H9 (cell line): ENCODE measurements around the gene CLIC1. TPM values are rescaled to one million over a fixed set of nuclear protein-coding genes. Genes with fewer than 3 reads are reported as not detected.

Source experiments
- DNase-seq: peaks from one replicate; pipeline ENCODE4 v3.0.0-alpha.2; 2017
- H2AFZ ChIP-seq: one replicate; pipeline ENCODE4 v1.6.1; 2013; ENCODE audit warnings: mild to moderate bottlenecking, low read length, control low read depth, moderate library complexity
- H2AK5ac ChIP-seq: 2 replicates; pipeline ENCODE4 v1.6.1; 2013; ENCODE audit warnings: low read length, control low read depth, mixed read lengths; ENCODE audit not compliant: insufficient read length
- H2BK120ac ChIP-seq: one replicate; pipeline ENCODE4 v1.6.1; 2013; ENCODE audit warnings: low read depth, mild to moderate bottlenecking, low read length, control low read depth, inconsistent platforms; ENCODE audit not compliant: poor library complexity, severe bottlenecking
- H2BK12ac ChIP-seq: 2 replicates; pipeline ENCODE4 v1.6.1; 2013; ENCODE audit warnings: low read length, control low read depth, mixed read lengths, low read depth; ENCODE audit not compliant: insufficient read length
- H2BK15ac ChIP-seq: 2 replicates; pipeline ENCODE4 v1.6.1; 2013; ENCODE audit warnings: low read depth, low read length, control low read depth
- H2BK20ac ChIP-seq: one replicate; pipeline ENCODE4 v1.6.1; 2013; ENCODE audit warnings: low read depth, mild to moderate bottlenecking, low read length, control low read depth, inconsistent platforms; ENCODE audit not compliant: poor library complexity, severe bottlenecking
- H2BK5ac ChIP-seq: 2 replicates; pipeline ENCODE4 v1.6.1; 2013; ENCODE audit warnings: low read length, control low read depth, mixed read lengths; ENCODE audit not compliant: insufficient read length
- H3K14ac ChIP-seq: 2 replicates; pipeline ENCODE4 v1.6.1; 2013; ENCODE audit warnings: low read length, control low read depth; ENCODE audit not compliant: insufficient read depth
- H3K18ac ChIP-seq: 2 replicates; pipeline ENCODE4 v1.6.1; 2013; ENCODE audit warnings: low read depth, mild to moderate bottlenecking, mixed read lengths, low read length, control low read depth; ENCODE audit not compliant: insufficient read length
- H3K23ac ChIP-seq: 2 replicates; pipeline ENCODE4 v1.6.1; 2013; ENCODE audit warnings: low read length, control low read depth, mixed read lengths, low read depth; ENCODE audit not compliant: insufficient read length
- H3K23me2 ChIP-seq: 2 replicates; pipeline ENCODE4 v1.6.1; 2013; ENCODE audit warnings: low read depth, mild to moderate bottlenecking, mixed read lengths, low read length, control low read depth; ENCODE audit not compliant: insufficient read length, poor library complexity, severe bottlenecking
- H3K27ac ChIP-seq: 2 replicates; pipeline ENCODE4 v1.5.1; 2013; ENCODE audit warnings: low read length, control low read depth, mixed read lengths, low read depth; ENCODE audit not compliant: insufficient read length
- H3K27me3 ChIP-seq: 2 replicates; pipeline ENCODE4 v1.6.1; 2013; ENCODE audit warnings: low read length, control low read depth, inconsistent platforms; ENCODE audit not compliant: insufficient read depth
- H3K4ac ChIP-seq: 2 replicates; pipeline ENCODE4 v1.6.1; 2013; ENCODE audit warnings: low read depth, mild to moderate bottlenecking, control low read depth, inconsistent platforms, low read length, moderate library complexity
- H3K4me1 ChIP-seq: 2 replicates; pipeline ENCODE4 v1.6.1; 2013; ENCODE audit warnings: low read length, control low read depth, inconsistent platforms; ENCODE audit not compliant: insufficient read depth
- H3K4me2 ChIP-seq: 2 replicates; pipeline ENCODE4 v1.6.1; 2013; ENCODE audit warnings: low read length, control low read depth, mixed read lengths; ENCODE audit not compliant: insufficient read length, insufficient read depth
- H3K56ac ChIP-seq: 2 replicates; pipeline ENCODE4 v1.6.1; 2013; ENCODE audit warnings: low read depth, mild to moderate bottlenecking, mixed read lengths, low read length, control low read depth; ENCODE audit not compliant: insufficient read length
- H3K79me1 ChIP-seq: 2 replicates; pipeline ENCODE4 v1.6.1; 2013; ENCODE audit warnings: low read depth, mild to moderate bottlenecking, moderate library complexity, low read length, control low read depth, inconsistent platforms; ENCODE audit not compliant: insufficient read depth, poor library complexity, severe bottlenecking
- H3K79me2 ChIP-seq: 2 replicates; pipeline ENCODE4 v1.6.1; 2013; ENCODE audit warnings: low read length, control low read depth, inconsistent platforms; ENCODE audit not compliant: insufficient read depth
- H3K9ac ChIP-seq: 2 replicates; pipeline ENCODE4 v1.6.1; 2013; ENCODE audit warnings: low read length, control low read depth, mixed read lengths; ENCODE audit not compliant: insufficient read length; ENCODE audit errors: extremely low read depth
- H3K9me3 ChIP-seq: one replicate; pipeline ENCODE4 v1.6.1; 2013; ENCODE audit warnings: low read depth, low read length, inconsistent platforms; ENCODE audit not compliant: control insufficient read depth
- H3T11ph ChIP-seq: one replicate; pipeline ENCODE4 v1.6.1; 2013; ENCODE audit warnings: mild to moderate bottlenecking, low read length, control low read depth, inconsistent platforms
- H4K20me1 ChIP-seq: one replicate; pipeline ENCODE4 v1.6.1; 2013; ENCODE audit not compliant: control insufficient read depth, insufficient read length, insufficient read depth
- H4K5ac ChIP-seq: 2 replicates; pipeline ENCODE4 v1.6.1; 2013; ENCODE audit warnings: low read depth, mild to moderate bottlenecking, mixed read lengths, low read length, control low read depth; ENCODE audit not compliant: insufficient read length
- H4K8ac ChIP-seq: replicated peaks from 2 replicates; pipeline ENCODE4 v1.6.1; 2013; ENCODE audit warnings: low read length, control low read depth, mixed read lengths, low read depth; ENCODE audit not compliant: insufficient read length
- H4K91ac ChIP-seq: 2 replicates; pipeline ENCODE4 v1.6.1; 2013; ENCODE audit warnings: low read depth, mild to moderate bottlenecking, moderate library complexity, mixed read lengths, low read length, control low read depth; ENCODE audit not compliant: insufficient read length
- H3K27ac Mint-ChIP-seq, 3 experiments: 2 replicates in 2 of 3; 3 replicates in 1 of 3; pipeline ENCODE4 v1.8.0; 2020 to 2021; ENCODE audit warnings: mixed read lengths in 3 of 3, mild to moderate bottlenecking in 1 of 3, moderate library complexity in 1 of 3
- H3K27me3 Mint-ChIP-seq: 2 replicates; pipeline ENCODE4 v1.8.0; 2021; ENCODE audit warnings: low read depth, mild to moderate bottlenecking, moderate library complexity, mixed read lengths
- H3K36me3 Mint-ChIP-seq, 3 experiments: 2 replicates in 2 of 3; 3 replicates in 1 of 3; pipeline ENCODE4 v1.8.0; 2020 to 2021; ENCODE audit warnings: low read depth in 3 of 3, mixed read lengths in 3 of 3; ENCODE audit not compliant: insufficient read depth in 1 of 3
- H3K4me1 Mint-ChIP-seq, 2 experiments: 2 replicates each; pipeline ENCODE4 v1.8.0; 2020; ENCODE audit warnings: mixed read lengths in 2 of 2
- H3K4me3 Mint-ChIP-seq, 2 experiments: 2 replicates in 1 of 2; 3 replicates in 1 of 2; pipeline ENCODE4 v1.8.0; 2020 to 2021; ENCODE audit warnings: mild to moderate bottlenecking in 2 of 2, mixed read lengths in 2 of 2, moderate library complexity in 1 of 2
- H3K9me3 Mint-ChIP-seq, 2 experiments: 2 replicates in 1 of 2; 3 replicates in 1 of 2; pipeline ENCODE4 v1.8.0; 2020; ENCODE audit warnings: mild to moderate bottlenecking in 2 of 2, mixed read lengths in 2 of 2, moderate library complexity in 1 of 2
- CTCF ChIP-seq: fragments of 200-600 bp; sonication (generic); conservative IDR thresholded peaks from 3 replicates; pipeline ENCODE4 v1.8.0; 2021; ENCODE audit warnings: antibody characterized with exemption, mild to moderate bottlenecking
- WGBS: extraction: QIAGEN DNeasy Blood & Tissue Kit; methylation state at CpG from one replicate; pipeline ENCODE4 v1.1.7; 2013; ENCODE audit warnings: missing lambda C conversion rate, low lambda C conversion rate, mixed read lengths; ENCODE audit not compliant: insufficient read length; ENCODE audit errors: extremely low coverage; 5-methylcytosine and 5-hydroxymethylcytosine counted together
- total RNA-seq: library from RNA; stranded (reverse); gene quantifications from 2 replicates; pipeline ENCODE4 v1.2.1, GENCODE V29; 2021

The CLIC1 gene
- total RNA-seq, 1 experiment from 2014 or later: 265 TPM

GRCh38 chr6:31722173-31722572, 14.2 kb downstream of the CLIC1 start:
- no peak overlapping the region for H3K27ac ChIP-seq
- no CpG with 5 or more reads among the region's 3 CpGs for WGBS
- no peak for DNase-seq
- no peak for TF ChIP-seq CTCF
- no peaks in the 10 kb centered on the region for H3K79me1 ChIP-seq
- Mint-ChIP-seq H3K27me3 (no peaks in the 10 kb centered on the region), H3K36me3 (peaks cover 5 to 17% (median 17%) of the 10 kb centered on the region in 3 experiments; a peak in 6 of 7 replicates), H3K27ac (no peak overlapping the region), H3K4me3 (no peak overlapping the region), H3K4me1 (peaks cover 18 to 22% of the 10 kb centered on the region in 2 experiments), H3K9me3 (no peaks in the 10 kb centered on the region)
- no peak overlapping the region for H3K14ac ChIP-seq
- H3K9ac ChIP-seq: no peak overlapping the region
- no peak overlapping the region for H3K4ac ChIP-seq
- H4K20me1 ChIP-seq: no peaks in the 10 kb centered on the region
- H4K91ac ChIP-seq: no peak overlapping the region
- H3K18ac ChIP-seq: no peak overlapping the region
- H3K4me2 ChIP-seq: no peak overlapping the region
- no peak overlapping the region for H3K23ac ChIP-seq
- peaks cover 6% of the 10 kb centered on the region; the same call in 1 of the 2 replicates for H3K4me1 ChIP-seq
- H2AFZ ChIP-seq: no peak overlapping the region
- H4K8ac ChIP-seq: no peak overlapping the region
- no peaks in the 10 kb centered on the region for H3K27me3 ChIP-seq
- no peak overlapping the region for H4K5ac ChIP-seq
- H3T11ph ChIP-seq: no peak overlapping the region
- H2BK120ac ChIP-seq: no peak overlapping the region
- no peak overlapping the region for H2BK5ac ChIP-seq
- H3K23me2 ChIP-seq: no peaks in the 10 kb centered on the region
- H2BK15ac ChIP-seq: no peak overlapping the region
- no peak overlapping the region for H2AK5ac ChIP-seq
- H2BK20ac ChIP-seq: no peak overlapping the region
- H2BK12ac ChIP-seq: no peak overlapping the region
- H3K79me2 ChIP-seq: no peaks in the 10 kb centered on the region
- no peaks in the 10 kb centered on the region for H3K9me3 ChIP-seq
- no peak overlapping the region for H3K56ac ChIP-seq
